GM23338 (cell line): ENCODE results near the gene TF. TPM values are rescaled to one million over a fixed set of nuclear protein-coding genes. Genes with fewer than 3 reads are reported as not detected.

ENCODE experiments used
- ATAC-seq: fragments of 200-7000 bp; cut with Tn5 transposase; 3 replicates; pipeline ENCODE4 v1.9.1; 2020
- DNase-seq: peaks from one replicate; pipeline ENCODE4 v3.0.0-alpha.2; 2015; ENCODE audit warnings: low spot score
- H2AFZ ChIP-seq: fragments of 200-600 bp; sonication (generic); 2 replicates; pipeline ENCODE4 v1.8.0; 2016; ENCODE audit warnings: antibody characterized with exemption, mild to moderate bottlenecking, moderate library complexity
- H3F3A ChIP-seq: fragments of 200-600 bp; sonication (generic); replicated peaks from 2 replicates; pipeline ENCODE4 v1.8.0; 2017; ENCODE audit warnings: antibody characterized with exemption, mixed run types, low read depth
- H3K27ac ChIP-seq: fragments of 200-600 bp; sonication (generic); 2 replicates; pipeline ENCODE4 v1.6.1; 2016; ENCODE audit warnings: low read depth
- H3K27me3 ChIP-seq: fragments of 200-600 bp; sonication (generic); 2 replicates; pipeline ENCODE4 v1.8.0; 2016; ENCODE audit warnings: mild to moderate bottlenecking, mixed run types, moderate library complexity; ENCODE audit not compliant: insufficient read depth
- H3K36me3 ChIP-seq: fragments of 200-600 bp; sonication (generic); 2 replicates; pipeline ENCODE4 v1.8.0; 2016; ENCODE audit warnings: mild to moderate bottlenecking; ENCODE audit not compliant: insufficient read depth
- H3K4me1 ChIP-seq: fragments of 200-600 bp; sonication (generic); 2 replicates; pipeline ENCODE4 v1.8.0; 2016; ENCODE audit warnings: mild to moderate bottlenecking, moderate library complexity; ENCODE audit not compliant: insufficient read depth
- H3K4me2 ChIP-seq: fragments of 200-600 bp; sonication (generic); 2 replicates; pipeline ENCODE4 v1.7.1; 2017; ENCODE audit warnings: mixed run types
- H3K4me3 ChIP-seq: fragments of 200-600 bp; sonication (generic); 2 replicates; pipeline ENCODE4 v1.6.1; 2016; ENCODE audit warnings: mixed run types
- H3K79me2 ChIP-seq: fragments of 200-600 bp; sonication (generic); replicated peaks from 2 replicates; pipeline ENCODE4 v1.8.0; 2017; ENCODE audit warnings: mild to moderate bottlenecking; ENCODE audit not compliant: insufficient read depth
- H3K9me2 ChIP-seq: fragments of 200-600 bp; sonication (generic); 2 replicates; pipeline ENCODE4 v1.8.0; 2017; ENCODE audit not compliant: insufficient read depth
- H4K20me1 ChIP-seq: fragments of 200-600 bp; sonication (generic); replicated peaks from 2 replicates; pipeline ENCODE4 v1.8.0; 2017; ENCODE audit warnings: mild to moderate bottlenecking; ENCODE audit not compliant: insufficient read depth
- H3K27ac Mint-ChIP-seq: 2 replicates; pipeline ENCODE4 v1.8.0; 2020; ENCODE audit warnings: inconsistent platforms, mild to moderate bottlenecking, moderate library complexity, mixed read lengths
- H3K27me3 Mint-ChIP-seq: 3 replicates; pipeline ENCODE4 v1.8.0; 2022; ENCODE audit warnings: low read depth, mild to moderate bottlenecking, moderate library complexity, mixed read lengths, inconsistent platforms; ENCODE audit not compliant: insufficient read depth, poor library complexity
- H3K36me3 Mint-ChIP-seq: 3 replicates; pipeline ENCODE4 v1.8.0; 2021; ENCODE audit warnings: low read depth, mild to moderate bottlenecking, inconsistent platforms, moderate library complexity, mixed read lengths
- H3K4me1 Mint-ChIP-seq: 3 replicates; pipeline ENCODE4 v1.8.0; 2020; ENCODE audit warnings: mild to moderate bottlenecking, inconsistent platforms, mixed read lengths
- H3K4me3 Mint-ChIP-seq: 3 replicates; pipeline ENCODE4 v1.8.0; 2021; ENCODE audit warnings: moderate library complexity, mild to moderate bottlenecking, inconsistent platforms, mixed read lengths
- H3K9me3 Mint-ChIP-seq: 3 replicates; pipeline ENCODE4 v1.8.0; 2020; ENCODE audit warnings: moderate library complexity, mild to moderate bottlenecking, inconsistent platforms, mixed read lengths
- CREB1 ChIP-seq: fragments of 250-450 bp; sonication (Bioruptor Pico); IDR thresholded peaks from 2 replicates; pipeline ENCODE4 v1.5.0; 2020; ENCODE audit warnings: low read depth, mild to moderate bottlenecking, moderate library complexity
- EZH2 ChIP-seq: fragments of 200-600 bp; sonication (generic); IDR thresholded peaks from one replicate; pipeline ENCODE4 v1.8.0; 2017; ENCODE audit warnings: antibody characterized with exemption, mild to moderate bottlenecking, low read depth; ENCODE audit not compliant: unreplicated experiment
- EZH2phosphoT487 ChIP-seq: fragments of 200-600 bp; sonication (generic); IDR thresholded peaks from one replicate; pipeline ENCODE4 v1.8.1; 2018; ENCODE audit warnings: antibody characterized with exemption; ENCODE audit not compliant: unreplicated experiment
- JUNB ChIP-seq: IDR thresholded peaks from one replicate; pipeline ENCODE4 v1.6.1; 2016; ENCODE audit warnings: antibody characterized with exemption; ENCODE audit not compliant: unreplicated experiment
- NANOG ChIP-seq: IDR thresholded peaks from 2 replicates; pipeline ENCODE4 v1.6.1; 2016; ENCODE audit warnings: antibody characterized with exemption, borderline replicate concordance
- POLR2AphosphoS5 ChIP-seq: IDR thresholded peaks from 2 replicates; pipeline ENCODE4 v1.6.1; 2016; ENCODE audit warnings: antibody characterized with exemption, low read depth
- STAT1 ChIP-seq: IDR thresholded peaks from one replicate; pipeline ENCODE4 v1.6.1; 2016; ENCODE audit warnings: antibody characterized with exemption; ENCODE audit not compliant: unreplicated experiment
- ZNF114 ChIP-seq: fragments of 250-450 bp; sonication (Bioruptor Pico); IDR thresholded peaks from 2 replicates; pipeline ENCODE4 v1.5.0; 2020; ENCODE audit warnings: mild to moderate bottlenecking, moderate library complexity
- ZNF331 ChIP-seq: fragments of 250-450 bp; sonication (Bioruptor Pico); IDR thresholded peaks from 2 replicates; pipeline ENCODE4 v1.5.0; 2020; ENCODE audit warnings: low read depth, mild to moderate bottlenecking, moderate library complexity
- polyA plus RNA-seq: library from polyadenylated mRNA; unstranded; fragments of >200 nt; fragmentation: Nextera tagmentation; extraction: Ambion mirVana; gene quantifications from 2 replicates; pipeline ENCODE4 v1.2.1, GENCODE V29; 2016
- total RNA-seq: library from RNA; depleted of rRNA; stranded (reverse); fragments of >200 nt; shearing (Covaris generic); gene quantifications from 2 replicates; pipeline ENCODE4 v1.2.3, GENCODE V29; 2014
- TF ChIP-seq, protein P1 (sequence below): IDR thresholded peaks from 2 replicates; pipeline ENCODE4 v1.6.1; 2016; ENCODE audit warnings: antibody characterized with exemption
- TF ChIP-seq, protein P2 (sequence below): fragments of 250-450 bp; sonication (Bioruptor Pico); IDR thresholded peaks from 2 replicates; pipeline ENCODE4 v1.5.0; 2020; ENCODE audit warnings: mild to moderate bottlenecking, moderate library complexity
- TF ChIP-seq, protein P3 (sequence below), 2 experiments: fragments of 200-600 bp in 1 of 2; sonication (generic) in 1 of 2; conservative IDR thresholded peaks; 2 replicates each; pipeline versions ENCODE4 v1.5.1 to v1.6.1; 2016 to 2017; ENCODE audit warnings: antibody characterized with exemption in 2 of 2, low read depth in 2 of 2, mild to moderate bottlenecking in 2 of 2, moderate library complexity in 1 of 2
- TF ChIP-seq, protein P4 (sequence below): IDR thresholded peaks from one replicate; pipeline ENCODE4 v1.6.1; 2018; ENCODE audit warnings: antibody characterized with exemption; ENCODE audit not compliant: unreplicated experiment

TF gene
- total and polyA plus RNA-seq, 2 experiments from 2014 or later: 0.03 to 0.76 TPM

DNA sequence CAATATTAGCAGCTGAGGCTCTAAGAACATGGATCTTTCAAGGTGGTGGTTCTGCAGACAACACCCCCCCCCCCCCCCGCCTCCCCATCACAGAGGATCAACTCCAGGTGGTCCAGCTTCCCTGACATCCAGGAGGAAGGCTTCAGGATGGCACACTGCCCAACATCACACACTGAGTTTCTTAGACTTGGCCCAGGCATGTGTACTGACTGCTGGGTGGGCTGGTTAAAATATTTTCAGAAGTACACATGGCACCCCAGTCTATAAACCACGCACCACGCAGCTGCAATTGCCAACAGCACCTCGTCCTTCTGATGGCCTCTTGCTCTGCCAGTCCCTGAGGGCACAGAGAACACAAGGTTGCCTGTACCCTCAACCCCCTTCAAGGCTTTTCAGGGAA lies 81.5 kb downstream of the TF start:
- no peak for TF ChIP-seq JUNB
- TF ChIP-seq ZNF331 (CRISPR knock-in tag): no peak
- TF ChIP-seq, protein P1, sequence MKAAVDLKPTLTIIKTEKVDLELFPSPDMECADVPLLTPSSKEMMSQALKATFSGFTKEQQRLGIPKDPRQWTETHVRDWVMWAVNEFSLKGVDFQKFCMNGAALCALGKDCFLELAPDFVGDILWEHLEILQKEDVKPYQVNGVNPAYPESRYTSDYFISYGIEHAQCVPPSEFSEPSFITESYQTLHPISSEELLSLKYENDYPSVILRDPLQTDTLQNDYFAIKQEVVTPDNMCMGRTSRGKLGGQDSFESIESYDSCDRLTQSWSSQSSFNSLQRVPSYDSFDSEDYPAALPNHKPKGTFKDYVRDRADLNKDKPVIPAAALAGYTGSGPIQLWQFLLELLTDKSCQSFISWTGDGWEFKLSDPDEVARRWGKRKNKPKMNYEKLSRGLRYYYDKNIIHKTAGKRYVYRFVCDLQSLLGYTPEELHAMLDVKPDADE: no peak
- TF ChIP-seq, protein P2, sequence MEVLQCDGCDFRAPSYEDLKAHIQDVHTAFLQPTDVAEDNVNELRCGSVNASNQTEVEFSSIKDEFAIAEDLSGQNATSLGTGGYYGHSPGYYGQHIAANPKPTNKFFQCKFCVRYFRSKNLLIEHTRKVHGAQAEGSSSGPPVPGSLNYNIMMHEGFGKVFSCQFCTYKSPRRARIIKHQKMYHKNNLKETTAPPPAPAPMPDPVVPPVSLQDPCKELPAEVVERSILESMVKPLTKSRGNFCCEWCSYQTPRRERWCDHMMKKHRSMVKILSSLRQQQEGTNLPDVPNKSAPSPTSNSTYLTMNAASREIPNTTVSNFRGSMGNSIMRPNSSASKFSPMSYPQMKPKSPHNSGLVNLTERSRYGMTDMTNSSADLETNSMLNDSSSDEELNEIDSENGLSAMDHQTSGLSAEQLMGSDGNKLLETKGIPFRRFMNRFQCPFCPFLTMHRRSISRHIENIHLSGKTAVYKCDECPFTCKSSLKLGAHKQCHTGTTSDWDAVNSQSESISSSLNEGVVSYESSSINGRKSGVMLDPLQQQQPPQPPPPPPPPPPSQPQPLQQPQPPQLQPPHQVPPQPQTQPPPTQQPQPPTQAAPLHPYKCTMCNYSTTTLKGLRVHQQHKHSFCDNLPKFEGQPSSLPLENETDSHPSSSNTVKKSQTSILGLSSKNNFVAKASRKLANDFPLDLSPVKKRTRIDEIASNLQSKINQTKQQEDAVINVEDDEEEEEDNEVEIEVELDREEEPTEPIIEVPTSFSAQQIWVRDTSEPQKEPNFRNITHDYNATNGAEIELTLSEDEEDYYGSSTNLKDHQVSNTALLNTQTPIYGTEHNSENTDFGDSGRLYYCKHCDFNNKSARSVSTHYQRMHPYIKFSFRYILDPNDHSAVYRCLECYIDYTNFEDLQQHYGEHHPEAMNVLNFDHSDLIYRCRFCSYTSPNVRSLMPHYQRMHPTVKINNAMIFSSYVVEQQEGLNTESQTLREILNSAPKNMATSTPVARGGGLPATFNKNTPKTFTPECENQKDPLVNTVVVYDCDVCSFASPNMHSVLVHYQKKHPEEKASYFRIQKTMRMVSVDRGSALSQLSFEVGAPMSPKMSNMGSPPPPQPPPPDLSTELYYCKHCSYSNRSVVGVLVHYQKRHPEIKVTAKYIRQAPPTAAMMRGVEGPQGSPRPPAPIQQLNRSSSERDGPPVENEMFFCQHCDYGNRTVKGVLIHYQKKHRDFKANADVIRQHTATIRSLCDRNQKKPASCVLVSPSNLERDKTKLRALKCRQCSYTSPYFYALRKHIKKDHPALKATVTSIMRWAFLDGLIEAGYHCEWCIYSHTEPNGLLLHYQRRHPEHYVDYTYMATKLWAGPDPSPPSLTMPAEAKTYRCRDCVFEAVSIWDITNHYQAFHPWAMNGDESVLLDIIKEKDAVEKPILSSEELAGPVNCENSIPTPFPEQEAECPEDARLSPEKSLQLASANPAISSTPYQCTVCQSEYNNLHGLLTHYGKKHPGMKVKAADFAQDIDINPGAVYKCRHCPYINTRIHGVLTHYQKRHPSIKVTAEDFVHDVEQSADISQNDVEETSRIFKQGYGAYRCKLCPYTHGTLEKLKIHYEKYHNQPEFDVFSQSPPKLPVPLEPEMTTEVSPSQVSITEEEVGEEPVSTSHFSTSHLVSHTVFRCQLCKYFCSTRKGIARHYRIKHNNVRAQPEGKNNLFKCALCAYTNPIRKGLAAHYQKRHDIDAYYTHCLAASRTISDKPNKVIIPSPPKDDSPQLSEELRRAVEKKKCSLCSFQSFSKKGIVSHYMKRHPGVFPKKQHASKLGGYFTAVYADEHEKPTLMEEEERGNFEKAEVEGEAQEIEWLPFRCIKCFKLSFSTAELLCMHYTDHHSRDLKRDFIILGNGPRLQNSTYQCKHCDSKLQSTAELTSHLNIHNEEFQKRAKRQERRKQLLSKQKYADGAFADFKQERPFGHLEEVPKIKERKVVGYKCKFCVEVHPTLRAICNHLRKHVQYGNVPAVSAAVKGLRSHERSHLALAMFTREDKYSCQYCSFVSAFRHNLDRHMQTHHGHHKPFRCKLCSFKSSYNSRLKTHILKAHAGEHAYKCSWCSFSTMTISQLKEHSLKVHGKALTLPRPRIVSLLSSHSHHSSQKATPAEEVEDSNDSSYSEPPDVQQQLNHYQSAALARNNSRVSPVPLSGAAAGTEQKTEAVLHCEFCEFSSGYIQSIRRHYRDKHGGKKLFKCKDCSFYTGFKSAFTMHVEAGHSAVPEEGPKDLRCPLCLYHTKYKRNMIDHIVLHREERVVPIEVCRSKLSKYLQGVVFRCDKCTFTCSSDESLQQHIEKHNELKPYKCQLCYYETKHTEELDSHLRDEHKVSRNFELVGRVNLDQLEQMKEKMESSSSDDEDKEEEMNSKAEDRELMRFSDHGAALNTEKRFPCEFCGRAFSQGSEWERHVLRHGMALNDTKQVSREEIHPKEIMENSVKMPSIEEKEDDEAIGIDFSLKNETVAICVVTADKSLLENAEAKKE (CRISPR knock-in tag): no peak
- TF ChIP-seq EZH2phosphoT487: no peak
- no peak for TF ChIP-seq STAT1
- TF ChIP-seq POLR2AphosphoS5: no peak
- TF ChIP-seq, protein P3, sequence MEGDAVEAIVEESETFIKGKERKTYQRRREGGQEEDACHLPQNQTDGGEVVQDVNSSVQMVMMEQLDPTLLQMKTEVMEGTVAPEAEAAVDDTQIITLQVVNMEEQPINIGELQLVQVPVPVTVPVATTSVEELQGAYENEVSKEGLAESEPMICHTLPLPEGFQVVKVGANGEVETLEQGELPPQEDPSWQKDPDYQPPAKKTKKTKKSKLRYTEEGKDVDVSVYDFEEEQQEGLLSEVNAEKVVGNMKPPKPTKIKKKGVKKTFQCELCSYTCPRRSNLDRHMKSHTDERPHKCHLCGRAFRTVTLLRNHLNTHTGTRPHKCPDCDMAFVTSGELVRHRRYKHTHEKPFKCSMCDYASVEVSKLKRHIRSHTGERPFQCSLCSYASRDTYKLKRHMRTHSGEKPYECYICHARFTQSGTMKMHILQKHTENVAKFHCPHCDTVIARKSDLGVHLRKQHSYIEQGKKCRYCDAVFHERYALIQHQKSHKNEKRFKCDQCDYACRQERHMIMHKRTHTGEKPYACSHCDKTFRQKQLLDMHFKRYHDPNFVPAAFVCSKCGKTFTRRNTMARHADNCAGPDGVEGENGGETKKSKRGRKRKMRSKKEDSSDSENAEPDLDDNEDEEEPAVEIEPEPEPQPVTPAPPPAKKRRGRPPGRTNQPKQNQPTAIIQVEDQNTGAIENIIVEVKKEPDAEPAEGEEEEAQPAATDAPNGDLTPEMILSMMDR (conservative IDR thresholded peaks at IDR 0.05; ENCODE audit: low read depth in 2 of 2): no peak
- TF ChIP-seq ZNF114 (CRISPR knock-in tag): no peak
- TF ChIP-seq CREB1 (CRISPR knock-in tag): no peak
- TF ChIP-seq, protein P4, sequence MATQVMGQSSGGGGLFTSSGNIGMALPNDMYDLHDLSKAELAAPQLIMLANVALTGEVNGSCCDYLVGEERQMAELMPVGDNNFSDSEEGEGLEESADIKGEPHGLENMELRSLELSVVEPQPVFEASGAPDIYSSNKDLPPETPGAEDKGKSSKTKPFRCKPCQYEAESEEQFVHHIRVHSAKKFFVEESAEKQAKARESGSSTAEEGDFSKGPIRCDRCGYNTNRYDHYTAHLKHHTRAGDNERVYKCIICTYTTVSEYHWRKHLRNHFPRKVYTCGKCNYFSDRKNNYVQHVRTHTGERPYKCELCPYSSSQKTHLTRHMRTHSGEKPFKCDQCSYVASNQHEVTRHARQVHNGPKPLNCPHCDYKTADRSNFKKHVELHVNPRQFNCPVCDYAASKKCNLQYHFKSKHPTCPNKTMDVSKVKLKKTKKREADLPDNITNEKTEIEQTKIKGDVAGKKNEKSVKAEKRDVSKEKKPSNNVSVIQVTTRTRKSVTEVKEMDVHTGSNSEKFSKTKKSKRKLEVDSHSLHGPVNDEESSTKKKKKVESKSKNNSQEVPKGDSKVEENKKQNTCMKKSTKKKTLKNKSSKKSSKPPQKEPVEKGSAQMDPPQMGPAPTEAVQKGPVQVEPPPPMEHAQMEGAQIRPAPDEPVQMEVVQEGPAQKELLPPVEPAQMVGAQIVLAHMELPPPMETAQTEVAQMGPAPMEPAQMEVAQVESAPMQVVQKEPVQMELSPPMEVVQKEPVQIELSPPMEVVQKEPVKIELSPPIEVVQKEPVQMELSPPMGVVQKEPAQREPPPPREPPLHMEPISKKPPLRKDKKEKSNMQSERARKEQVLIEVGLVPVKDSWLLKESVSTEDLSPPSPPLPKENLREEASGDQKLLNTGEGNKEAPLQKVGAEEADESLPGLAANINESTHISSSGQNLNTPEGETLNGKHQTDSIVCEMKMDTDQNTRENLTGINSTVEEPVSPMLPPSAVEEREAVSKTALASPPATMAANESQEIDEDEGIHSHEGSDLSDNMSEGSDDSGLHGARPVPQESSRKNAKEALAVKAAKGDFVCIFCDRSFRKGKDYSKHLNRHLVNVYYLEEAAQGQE: no peak
- no peak for TF ChIP-seq EZH2
- TF ChIP-seq NANOG: no peak
- no peak for ATAC-seq
- no peaks in the 10 kb centered on the region for H3K4me1 ChIP-seq

More for the DNA sequence above, 81.5 kb downstream of the TF start:
- Histone ChIP-seq H3K4me3 (no peak overlapping the region), H3F3A (no peaks in the 10 kb centered on the region), H3K27me3 (no peaks in the 10 kb centered on the region), H2AFZ (no peak overlapping the region), H4K20me1 (no peaks in the 10 kb centered on the region), H3K27ac (no peak overlapping the region), H3K9me2 (peaks cover 4% of the 10 kb centered on the region; the same call in 1 of the 2 replicates), H3K36me3 (no peaks in the 10 kb centered on the region), H3K4me2 (no peak overlapping the region), H3K79me2 (no peaks in the 10 kb centered on the region)
- H3K9me3 Mint-ChIP-seq: no peaks in the 10 kb centered on the region
- no peak overlapping the region for H3K4me3 Mint-ChIP-seq
- no peak overlapping the region for H3K27ac Mint-ChIP-seq
- H3K36me3 Mint-ChIP-seq: peaks cover 31% of the 10 kb centered on the region
- peaks cover 5% of the 10 kb centered on the region; the same call in 2 of the 3 replicates for H3K4me1 Mint-ChIP-seq
- no peak for DNase-seq
- peaks cover 9% of the 10 kb centered on the region for H3K27me3 Mint-ChIP-seq
